HG02943 (cell line): ENCODE results near the gene GOLGA3.
A peak's percentile ranks its signal among the peaks of the same experiment; 100 is the strongest.
"Not testable (repeated sequence)": the region's sequence is repeated elsewhere in the genome, so short reads cannot be mapped to it uniquely, and the experiment has no call there.

ENCODE experiments used
- ATAC-seq: cut with Tn5 transposase; IDR thresholded peaks from one replicate; pipeline ENCODE4 v1.9.1; 2021; ENCODE audit warnings: mild to moderate bottlenecking, low read depth, moderate library complexity; ENCODE audit not compliant: unreplicated experiment

GOLGA3 gene

GRCh38 chr12:132828706-132829534 lies at the start of gene GOLGA3:
Gene GOLGA3, minus strand, starts transcription at chr12:132828869. Its CDS starts 6,741 bp downstream, at chr12:132822128.
- ATAC-seq: peak; percentile 89

GRCh38 chr12:132874620-132875019 lies 46.0 kb upstream of the GOLGA3 start:
- ATAC-seq: not testable (repeated sequence)

GRCh38 chr12:132874175-132874574 lies 45.5 kb upstream of the GOLGA3 start:
- no peak for ATAC-seq

GRCh38 chr12:132873724-132874123 lies 45.1 kb upstream of the GOLGA3 start:
- no peak for ATAC-seq

- no peak for ATAC-seq
These were observed 44.3 kb upstream of the GOLGA3 start for GRCh38 chr12:132872975-132873421.

DNA sequence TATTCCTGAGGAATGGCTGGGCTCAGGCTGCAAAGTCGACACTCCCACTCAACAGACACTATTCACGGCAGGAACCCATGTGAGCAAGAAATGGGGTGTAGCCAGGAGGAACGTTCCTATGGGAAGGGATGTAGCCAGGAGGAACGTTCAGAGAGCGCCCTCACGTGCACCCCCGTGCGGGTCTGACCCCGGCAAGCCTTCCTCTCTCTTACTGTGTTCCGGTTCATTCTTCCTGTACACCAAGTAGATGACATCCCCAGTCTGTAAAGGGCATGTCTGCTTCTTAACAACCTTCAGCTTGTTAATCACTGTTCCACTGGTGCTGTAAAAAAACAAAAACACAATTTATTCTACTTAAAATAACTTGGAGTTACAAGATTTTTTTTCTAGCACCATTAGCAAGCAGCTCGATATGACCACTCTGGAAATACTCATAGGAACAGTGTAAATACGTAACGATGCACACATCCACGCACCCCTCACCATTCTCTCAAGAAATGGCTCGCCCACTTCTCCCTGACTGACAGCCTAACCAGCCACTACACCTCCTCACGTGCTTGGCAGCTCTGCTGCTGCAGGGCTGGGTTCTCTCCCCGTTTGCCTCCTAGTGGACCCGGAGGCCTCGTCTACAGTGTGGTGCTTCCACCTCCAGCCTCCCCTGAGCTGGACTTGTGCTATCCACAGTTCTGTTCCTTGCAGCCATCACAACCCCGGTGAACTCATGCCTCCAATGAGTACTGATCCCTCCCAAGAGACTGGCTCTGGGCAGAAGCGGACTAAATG lies 43.6 kb upstream of the GOLGA3 start:
- no peak for ATAC-seq

- ATAC-seq: no peak
These were observed 40.9 kb upstream of the GOLGA3 start for GRCh38 chr12:132869551-132869950.

GRCh38 chr12:132866251-132866828 lies 37.7 kb upstream of the GOLGA3 start:
- no peak for ATAC-seq

DNA sequence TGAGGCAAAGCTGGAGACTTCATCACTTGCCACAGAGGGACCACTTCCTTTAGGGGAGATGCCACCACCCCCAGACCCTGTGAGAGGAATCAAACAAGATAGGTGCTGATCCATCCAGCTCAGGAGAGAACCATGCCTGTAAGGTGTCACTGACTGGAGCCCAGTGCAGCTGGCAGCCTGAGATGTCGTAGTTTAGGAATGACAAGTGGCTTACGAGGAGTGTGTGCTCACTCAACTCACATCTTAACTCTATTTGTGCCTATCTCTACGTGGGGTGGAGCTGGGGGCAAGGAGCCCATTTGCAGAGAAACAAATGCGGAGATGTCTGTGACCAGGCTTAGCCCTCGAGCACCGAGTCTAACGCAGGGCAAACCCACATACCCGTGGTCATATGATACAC lies 32.9 kb upstream of the GOLGA3 start:
- ATAC-seq: no peak

GRCh38 chr12:132858718-132859266 lies 30.1 kb upstream of the GOLGA3 start:
- ATAC-seq: no peak

DNA sequence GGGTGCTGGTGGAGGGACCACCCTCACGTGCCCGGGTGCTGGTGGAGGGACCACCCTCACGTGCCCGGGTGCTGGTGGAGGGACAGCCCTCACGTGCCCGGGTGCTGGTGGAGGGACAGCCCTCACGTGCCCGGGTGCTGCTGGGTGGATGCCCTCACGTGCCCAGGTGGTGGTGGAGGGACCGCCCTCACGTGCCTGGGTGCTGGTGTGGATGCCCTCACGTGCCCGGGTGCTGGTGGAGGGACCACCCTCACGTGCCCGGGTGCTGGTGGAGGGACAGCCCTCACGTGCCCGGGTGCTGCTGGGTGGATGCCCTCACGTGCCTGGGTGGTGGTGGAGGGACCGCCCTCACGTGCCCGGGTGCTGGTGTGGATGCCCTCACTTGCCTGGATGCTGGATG lies 28.4 kb upstream of the GOLGA3 start:
- not testable (repeated sequence) for ATAC-seq

- no peak for ATAC-seq
These were observed 27.9 kb upstream of the GOLGA3 start for GRCh38 chr12:132856581-132856980.

DNA sequence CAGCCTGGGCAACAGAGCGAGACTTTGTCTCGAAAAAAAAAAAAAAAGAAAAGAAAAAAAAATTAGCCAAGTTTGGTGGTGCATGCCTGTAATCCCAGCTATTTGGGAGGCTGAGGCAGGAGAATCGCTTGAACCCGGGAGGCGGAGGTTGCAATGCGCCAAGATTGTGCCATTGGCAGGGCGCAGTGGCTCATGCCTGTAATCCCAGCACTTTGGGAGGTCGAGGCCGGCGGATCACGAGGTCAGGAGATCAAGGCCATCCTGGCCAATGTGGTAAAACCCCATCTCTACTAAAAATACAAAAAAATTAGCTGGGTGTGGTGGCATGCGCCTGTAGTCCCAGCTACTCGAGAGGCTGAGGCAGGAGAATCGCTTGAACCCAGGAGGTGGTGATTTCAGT lies 26.5 kb upstream of the GOLGA3 start:
- not testable (repeated sequence) for ATAC-seq

GRCh38 chr12:132853285-132854092 lies 24.8 kb upstream of the GOLGA3 start:
- ATAC-seq: no peak

GRCh38 chr12:132852496-132852895 lies 23.8 kb upstream of the GOLGA3 start:
- no peak for ATAC-seq

DNA sequence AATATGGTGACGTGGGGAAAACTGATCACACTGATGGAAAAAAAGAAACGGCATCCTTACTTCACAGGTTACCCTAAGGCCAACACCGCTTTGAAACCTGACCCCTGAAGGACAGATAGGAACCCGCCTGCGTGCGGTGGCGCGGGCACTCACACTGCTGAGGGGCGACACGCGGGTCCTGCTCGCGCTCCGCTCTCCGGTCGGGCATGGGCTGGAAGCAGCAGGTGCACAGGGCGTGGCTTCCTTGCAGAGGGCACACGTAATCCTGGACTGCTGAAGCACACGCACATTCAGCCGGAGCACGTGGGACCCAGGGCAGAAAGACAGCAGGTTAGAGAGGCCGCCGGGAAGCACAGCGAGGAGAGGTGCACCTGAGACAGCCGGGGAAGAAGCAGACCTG lies 22.8 kb upstream of the GOLGA3 start:
- no peak for ATAC-seq

GRCh38 chr12:132850291-132850690 lies 21.6 kb upstream of the GOLGA3 start:
- no peak for ATAC-seq

GRCh38 chr12:132848521-132848920 lies 19.9 kb upstream of the GOLGA3 start:
- ATAC-seq: no peak

DNA sequence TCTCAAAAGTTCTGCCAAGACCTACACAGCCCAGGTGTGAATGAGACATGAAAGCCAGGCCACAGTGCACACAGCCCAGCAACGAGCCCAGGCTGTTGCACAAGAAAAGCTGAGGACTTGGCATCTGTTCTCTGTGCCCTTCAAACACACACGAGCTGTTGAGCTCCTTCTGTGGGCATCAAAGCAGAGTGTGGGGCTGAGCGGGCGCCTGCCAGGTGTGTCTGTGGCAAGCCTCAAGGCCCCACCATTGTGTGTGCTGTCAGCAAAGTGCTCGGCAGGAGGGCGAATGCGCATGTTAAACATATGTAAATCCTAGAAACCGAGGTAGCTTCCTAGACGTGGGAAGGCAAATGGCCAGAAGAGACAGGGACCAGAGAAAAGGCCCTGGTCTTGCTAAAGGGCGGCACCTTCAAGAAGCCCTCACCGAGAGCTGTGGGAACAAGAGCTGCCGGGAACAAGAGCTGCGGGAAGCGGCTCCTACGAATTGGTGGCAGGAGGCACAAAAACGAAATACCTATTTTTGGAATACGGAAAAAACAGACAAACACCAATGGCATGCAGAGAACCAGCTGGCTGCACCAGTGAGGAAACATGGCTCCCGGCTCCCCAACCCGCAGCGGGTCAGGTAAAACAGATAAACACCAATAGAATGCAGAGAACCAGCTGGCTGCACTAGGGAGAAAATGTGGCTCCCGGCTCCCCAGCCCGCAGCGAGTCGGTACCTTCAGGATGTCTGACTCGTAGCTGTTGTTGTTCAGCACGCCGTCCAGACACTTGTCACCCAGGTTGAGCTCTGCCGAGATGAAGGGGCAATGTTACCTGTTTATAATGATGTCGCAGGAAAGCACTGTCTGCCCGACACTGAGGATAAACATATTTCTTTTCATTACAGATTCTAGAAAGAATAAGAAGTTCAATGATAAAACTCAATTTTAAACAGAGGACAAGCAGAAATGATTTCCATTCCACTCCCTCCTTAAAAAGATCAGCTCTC lies 19.0 kb upstream of the GOLGA3 start:
- no peak for ATAC-seq
